DOHH2 (cell line): ENCODE measurements around the gene LAMC2.

Source experiments
- CTCF ChIP-seq: fragments of 200-600 bp; sonication (generic); IDR thresholded peaks from one replicate; pipeline ENCODE4 v1.5.1; 2014; ENCODE audit warnings: antibody characterized with exemption, mild to moderate bottlenecking, low read depth, low read length; ENCODE audit not compliant: poor library complexity, severe bottlenecking
- EZH2phosphoT487 ChIP-seq: fragments of 200-600 bp; sonication (generic); IDR thresholded peaks from 2 replicates; pipeline ENCODE4 v1.6.1; 2017; ENCODE audit warnings: borderline replicate concordance, mild to moderate bottlenecking, antibody characterized with exemption, low read length, moderate library complexity, mixed read lengths

- TF ChIP-seq CTCF (no peak), EZH2phosphoT487 (no peak)
Observed at GRCh38 chr1:183163316-183163715, 22.7 kb upstream of the LAMC2 start.
